Tibial nerve (tissue), 4 donors: ENCODE results near the gene GPR62.
"Not testable (repeated sequence)": the region's sequence is repeated elsewhere in the genome, so short reads cannot be mapped to it uniquely, and the experiment has no call there.

Experiments
- EP300 ChIP-seq, 2 donors: sonication (generic); formaldehyde crosslinking; IDR thresholded peaks; one replicate each; pipeline ENCODE4 v1.6.1; 2017; ENCODE audit warnings: antibody characterized with exemption in 2 of 2, mild to moderate bottlenecking in 1 of 2
- TF ChIP-seq, protein P1 (sequence below), 5 experiments: fragments of 200-600 bp in 3 of 5; fragments of 450-650 bp in 2 of 5; sonication (generic) in 3 of 5; IDR thresholded peaks; one replicate each; pipeline ENCODE4 v1.5.1; 2016 to 2019; ENCODE audit warnings: antibody characterized with exemption in 5 of 5, mild to moderate bottlenecking in 3 of 5, moderate library complexity in 2 of 5

DNA sequence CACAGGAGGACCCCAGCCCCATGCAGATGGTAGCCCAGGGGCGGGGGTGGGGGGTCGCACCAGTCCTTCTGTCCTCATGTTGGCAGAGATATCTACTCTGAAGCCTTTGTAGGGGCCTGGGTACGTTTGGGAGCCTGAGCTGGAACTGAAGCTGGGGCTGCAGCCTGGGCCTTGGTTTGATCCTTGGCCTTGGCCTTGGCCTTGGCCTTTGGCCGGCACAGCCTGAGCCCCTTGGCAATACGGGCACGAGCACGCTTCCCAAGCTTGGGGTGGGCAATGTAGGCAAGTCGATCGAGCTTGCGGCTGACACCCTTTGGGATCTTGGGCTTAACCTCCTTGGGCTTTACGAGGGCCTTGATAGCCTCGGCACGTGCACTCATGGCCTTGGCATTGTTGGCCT is 38.5 kb downstream of the GPR62 start:
- TF ChIP-seq, protein P1, sequence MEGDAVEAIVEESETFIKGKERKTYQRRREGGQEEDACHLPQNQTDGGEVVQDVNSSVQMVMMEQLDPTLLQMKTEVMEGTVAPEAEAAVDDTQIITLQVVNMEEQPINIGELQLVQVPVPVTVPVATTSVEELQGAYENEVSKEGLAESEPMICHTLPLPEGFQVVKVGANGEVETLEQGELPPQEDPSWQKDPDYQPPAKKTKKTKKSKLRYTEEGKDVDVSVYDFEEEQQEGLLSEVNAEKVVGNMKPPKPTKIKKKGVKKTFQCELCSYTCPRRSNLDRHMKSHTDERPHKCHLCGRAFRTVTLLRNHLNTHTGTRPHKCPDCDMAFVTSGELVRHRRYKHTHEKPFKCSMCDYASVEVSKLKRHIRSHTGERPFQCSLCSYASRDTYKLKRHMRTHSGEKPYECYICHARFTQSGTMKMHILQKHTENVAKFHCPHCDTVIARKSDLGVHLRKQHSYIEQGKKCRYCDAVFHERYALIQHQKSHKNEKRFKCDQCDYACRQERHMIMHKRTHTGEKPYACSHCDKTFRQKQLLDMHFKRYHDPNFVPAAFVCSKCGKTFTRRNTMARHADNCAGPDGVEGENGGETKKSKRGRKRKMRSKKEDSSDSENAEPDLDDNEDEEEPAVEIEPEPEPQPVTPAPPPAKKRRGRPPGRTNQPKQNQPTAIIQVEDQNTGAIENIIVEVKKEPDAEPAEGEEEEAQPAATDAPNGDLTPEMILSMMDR (IDR thresholded peaks at IDR 0.05) = not testable (repeated sequence)
- TF ChIP-seq EP300 (IDR thresholded peaks at IDR 0.05) = not testable (repeated sequence)
